GM18909 (cell line): ENCODE measurements around the gene CCNDBP1.
"Not testable (repeated sequence)": the region's sequence is repeated elsewhere in the genome, so short reads cannot be mapped to it uniquely, and the experiment has no call there.

ENCODE experiments used
- ATAC-seq: cut with Tn5 transposase; IDR thresholded peaks from one replicate; pipeline ENCODE4 v1.9.1; 2021; ENCODE audit warnings: mild to moderate bottlenecking; ENCODE audit not compliant: unreplicated experiment, poor library complexity

CCNDBP1 gene, protein sequence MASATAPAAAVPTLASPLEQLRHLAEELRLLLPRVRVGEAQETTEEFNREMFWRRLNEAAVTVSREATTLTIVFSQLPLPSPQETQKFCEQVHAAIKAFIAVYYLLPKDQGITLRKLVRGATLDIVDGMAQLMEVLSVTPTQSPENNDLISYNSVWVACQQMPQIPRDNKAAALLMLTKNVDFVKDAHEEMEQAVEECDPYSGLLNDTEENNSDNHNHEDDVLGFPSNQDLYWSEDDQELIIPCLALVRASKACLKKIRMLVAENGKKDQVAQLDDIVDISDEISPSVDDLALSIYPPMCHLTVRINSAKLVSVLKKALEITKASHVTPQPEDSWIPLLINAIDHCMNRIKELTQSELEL

DNA sequence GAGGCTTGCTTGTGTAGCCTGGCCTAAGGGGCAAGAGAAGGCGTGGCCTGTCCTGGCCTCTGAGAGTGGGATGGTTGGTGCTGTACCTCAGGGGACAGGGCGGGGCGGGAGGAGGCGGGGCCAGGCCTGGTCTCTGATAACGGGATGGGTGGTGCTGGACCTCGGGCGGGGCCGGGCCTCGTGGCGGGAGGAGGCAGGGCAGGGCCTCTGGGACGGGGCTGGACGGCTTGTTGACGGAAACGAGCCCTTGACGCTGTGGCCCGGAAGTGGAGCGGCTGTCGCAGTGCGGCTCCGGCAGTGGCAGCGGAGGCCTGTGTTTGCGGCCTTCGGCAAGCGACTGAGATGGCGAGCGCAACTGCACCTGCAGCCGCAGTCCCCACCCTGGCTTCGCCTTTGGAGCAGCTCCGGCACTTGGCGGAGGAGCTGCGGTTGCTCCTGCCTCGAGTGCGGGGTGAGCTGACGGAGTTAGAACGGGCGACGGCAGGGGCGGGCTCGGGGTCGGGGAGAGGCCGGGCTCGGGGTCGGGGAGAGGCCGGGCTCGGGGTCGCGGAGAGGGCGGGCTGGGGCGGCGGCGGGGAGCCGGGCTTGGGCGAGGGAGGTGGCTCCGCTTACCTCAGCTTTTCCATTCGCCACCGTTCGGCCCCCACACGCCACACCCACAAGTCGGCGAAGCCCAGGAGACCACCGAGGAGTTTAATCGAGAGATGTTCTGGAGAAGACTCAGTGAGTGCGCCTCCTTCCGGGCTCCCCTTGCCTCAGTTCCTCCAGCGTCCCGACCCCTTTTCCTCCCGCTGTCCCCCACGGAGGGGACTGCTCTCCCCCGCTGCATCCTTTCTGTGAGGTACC, at the start of gene CCNDBP1:
TSS of gene CCNDBP1 (plus strand) at position 247 of the 846 bp plus-strand sequence. CDS start at position 343, 96 bp downstream.
- ATAC-seq = peak; percentile 94

GRCh38 chr15:43143203-43143941, 41.8 kb upstream of the CCNDBP1 start:
- ATAC-seq = no peak

DNA sequence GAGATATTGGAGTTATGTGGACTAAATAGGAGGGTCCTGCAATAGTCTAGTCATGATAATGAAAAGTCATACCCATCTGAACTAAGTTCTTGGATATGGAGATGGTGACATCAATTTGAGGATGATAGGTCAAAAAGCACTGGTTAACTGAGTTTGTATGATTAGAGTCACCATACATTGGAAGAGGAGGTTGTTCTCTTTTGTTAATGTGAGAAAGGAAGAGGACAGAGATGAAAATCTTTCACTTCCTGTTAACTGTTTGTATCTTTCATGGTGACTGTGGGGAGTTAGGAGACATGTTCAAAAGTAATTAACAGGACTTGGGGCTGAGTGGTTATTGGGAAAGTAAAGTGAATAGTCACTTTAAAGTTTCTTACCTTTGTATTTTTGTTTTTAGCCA, 40.7 kb upstream of the CCNDBP1 start:
- no peak for ATAC-seq

DNA sequence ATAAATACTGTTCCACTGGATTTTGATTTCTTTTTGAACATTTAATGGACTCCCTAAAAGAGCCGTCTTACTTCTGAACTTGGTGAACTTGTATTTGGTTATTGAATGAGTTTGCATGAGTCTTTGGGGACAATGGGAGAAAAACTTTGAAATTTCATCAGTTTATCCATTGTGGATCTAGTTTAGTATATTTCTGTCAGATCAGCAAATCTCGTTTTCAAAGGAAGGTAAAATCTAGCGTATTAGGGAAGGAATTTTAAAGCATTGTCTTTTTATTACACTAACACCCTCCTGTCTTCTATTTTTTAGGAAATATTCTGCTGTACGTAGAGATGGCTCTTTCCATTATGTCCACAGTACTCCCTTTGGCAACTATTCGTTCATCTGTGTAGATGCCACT, 39.0 kb upstream of the CCNDBP1 start:
- ATAC-seq = no peak

- ATAC-seq = no peak
Observed at GRCh38 chr15:43150191-43150929, 34.8 kb upstream of the CCNDBP1 start.

DNA sequence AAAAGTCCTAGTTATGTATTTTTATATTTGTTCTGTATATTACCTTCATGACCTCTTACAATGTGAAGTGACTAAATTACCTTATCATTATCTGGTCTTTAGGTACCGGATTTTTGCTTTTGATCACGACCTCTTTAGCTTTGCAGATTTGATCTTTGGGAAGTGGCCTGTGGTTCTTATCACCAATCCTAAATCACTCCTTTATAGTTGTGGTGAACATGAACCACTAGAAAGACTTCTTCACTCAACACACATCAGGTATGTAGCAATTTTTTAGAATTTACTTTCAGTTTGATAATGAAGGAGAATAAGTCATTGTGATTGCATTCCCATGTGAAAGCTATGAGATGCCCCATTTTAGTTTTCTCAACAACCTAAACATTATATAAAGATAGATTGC, 33.5 kb upstream of the CCNDBP1 start:
- no peak for ATAC-seq

DNA sequence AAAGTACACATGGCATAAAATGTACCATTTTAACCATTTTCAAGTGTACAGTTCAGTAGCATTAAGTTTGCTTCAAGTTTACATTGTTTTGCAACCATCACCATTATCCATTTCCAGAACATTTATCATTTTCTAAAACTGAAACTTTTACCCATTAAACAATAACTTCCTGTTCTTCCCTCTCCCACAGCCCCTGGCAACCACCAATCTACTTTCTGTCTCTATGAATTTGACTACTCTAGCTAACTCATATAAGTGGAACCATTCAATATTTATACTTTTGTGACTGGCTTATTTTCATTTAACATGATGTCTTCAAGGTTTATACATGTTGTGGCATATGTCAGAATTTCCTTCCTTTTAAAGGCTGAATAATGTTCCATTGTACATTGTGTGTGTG, 31.9 kb upstream of the CCNDBP1 start:
- no peak for ATAC-seq

DNA sequence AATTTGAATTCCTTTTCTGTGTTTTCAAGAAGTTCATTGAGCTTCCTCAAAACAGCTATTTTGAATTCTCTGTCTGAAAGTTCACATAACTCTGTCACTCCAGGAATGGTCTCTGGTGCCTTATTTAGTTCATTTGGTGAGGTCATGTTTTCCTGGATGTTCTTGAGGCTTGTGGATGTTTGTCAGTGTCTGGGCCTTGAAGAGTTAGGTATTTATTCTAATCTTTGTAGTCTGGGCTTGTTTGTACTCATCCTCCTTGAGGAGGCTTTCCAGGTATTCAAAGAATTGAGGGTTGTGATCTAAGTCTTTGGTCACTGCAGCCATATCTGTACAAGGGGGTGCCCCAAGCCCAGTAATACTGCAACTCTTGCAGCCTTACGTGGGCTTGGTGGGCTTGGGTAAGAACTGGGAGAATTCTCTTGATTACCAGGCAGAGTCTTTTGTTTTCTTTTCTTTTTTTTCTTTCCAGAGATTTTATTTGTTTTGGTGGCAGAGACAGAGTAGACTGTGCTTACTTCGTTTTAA, 19.3 kb upstream of the CCNDBP1 start:
- ATAC-seq = no peak

- ATAC-seq = not testable (repeated sequence)
Observed at GRCh38 chr15:43167261-43167660, 17.9 kb upstream of the CCNDBP1 start.

- no peak for ATAC-seq
Observed at GRCh38 chr15:43168192-43169107, 16.8 kb upstream of the CCNDBP1 start.

- ATAC-seq = no peak
Observed at GRCh38 chr15:43169888-43170287, 15.3 kb upstream of the CCNDBP1 start.

- not testable (repeated sequence) for ATAC-seq
Observed at GRCh38 chr15:43175656-43176309, 9.4 kb upstream of the CCNDBP1 start.

DNA sequence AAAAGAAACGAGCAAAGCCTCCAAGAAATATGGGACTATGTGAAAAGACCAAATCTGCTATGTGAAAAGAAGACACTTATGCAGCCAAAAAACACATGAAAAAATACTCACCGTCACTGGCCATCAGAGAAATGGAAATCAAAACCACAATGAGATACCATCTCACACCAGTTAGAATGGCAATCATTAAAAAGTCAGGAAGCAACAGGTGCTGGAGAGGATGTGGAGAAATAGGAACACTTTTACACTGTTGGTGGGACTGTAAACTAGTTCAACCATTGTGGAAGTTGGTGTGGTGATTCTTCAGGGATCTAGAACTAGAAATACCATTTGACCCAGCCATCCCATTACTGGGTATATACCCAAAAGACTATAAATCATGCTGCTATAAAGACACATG, 8.1 kb upstream of the CCNDBP1 start:
- not testable (repeated sequence) for ATAC-seq

- ATAC-seq = no peak
Observed at GRCh38 chr15:43183270-43183669, 1.9 kb upstream of the CCNDBP1 start.

DNA sequence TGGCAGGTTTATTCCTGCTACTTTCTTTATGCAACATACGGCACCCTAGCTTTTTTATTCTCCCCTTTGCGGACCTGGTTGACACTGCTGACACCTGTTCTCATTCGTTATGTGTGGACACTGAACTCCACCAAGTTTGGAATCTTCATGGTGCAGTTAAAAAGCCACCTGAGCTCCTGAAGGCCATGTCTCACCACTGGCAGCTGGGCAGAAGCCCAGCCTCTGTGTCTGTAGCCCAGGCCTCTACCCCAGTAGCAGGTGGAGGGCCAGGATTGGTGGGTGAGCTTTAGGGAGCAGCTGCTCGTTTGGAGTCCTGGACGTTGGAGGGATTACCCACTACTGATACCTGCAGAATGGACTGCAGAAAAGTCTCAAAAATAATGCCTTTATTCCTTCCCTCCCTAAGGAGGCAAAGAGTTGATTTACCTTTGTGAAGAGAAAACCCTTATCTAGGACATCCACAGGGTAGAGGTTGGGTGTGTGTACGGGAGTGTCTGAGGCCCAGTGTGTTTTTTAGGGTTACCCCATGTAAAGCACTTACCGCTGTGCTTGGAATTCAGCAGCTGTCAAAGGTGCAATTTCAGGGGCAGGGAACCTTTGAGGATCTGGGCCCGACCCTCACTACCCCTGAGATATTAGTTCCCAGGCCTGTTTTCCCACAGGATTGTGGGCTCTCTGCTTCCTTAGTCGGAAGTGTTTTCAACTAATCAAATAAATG, 637 bp upstream of the CCNDBP1 start:
- no peak for ATAC-seq

DNA sequence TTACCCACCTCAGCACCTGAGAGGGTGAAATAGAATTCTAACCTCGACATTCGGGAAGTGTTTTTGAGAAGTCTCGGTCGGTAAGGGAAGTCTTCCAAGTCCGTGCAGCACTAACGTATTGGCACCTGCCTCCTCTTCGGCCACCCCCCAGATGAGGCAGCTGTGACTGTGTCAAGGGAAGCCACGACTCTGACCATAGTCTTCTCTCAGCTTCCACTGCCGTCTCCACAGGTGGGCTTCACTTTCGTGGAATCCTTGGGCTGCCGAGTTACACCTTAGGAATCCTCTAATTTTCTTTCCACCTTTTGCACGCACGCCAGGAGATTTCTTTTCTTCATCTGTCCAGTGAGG, 775 bp downstream of the CCNDBP1 start:
- peak; percentile 30 for ATAC-seq

GRCh38 chr15:43187544-43188155, 2.4 kb downstream of the CCNDBP1 start:
- no peak for ATAC-seq
